HuH-7 (cell line): ENCODE data around the gene GGTLC1.
"Not testable (repeated sequence)": the region's sequence is repeated elsewhere in the genome, so short reads cannot be mapped to it uniquely, and the experiment has no call there.

ENCODE experiments used
- DNase-seq: peaks from one replicate; pipeline ENCODE4 v3.0.0; 2011; ENCODE audit warnings: low spot score

Gene GGTLC1

GRCh38 chr20:23994001-23994633 lies 5.5 kb upstream of the GGTLC1 start:
- not testable (repeated sequence) for DNase-seq

DNA sequence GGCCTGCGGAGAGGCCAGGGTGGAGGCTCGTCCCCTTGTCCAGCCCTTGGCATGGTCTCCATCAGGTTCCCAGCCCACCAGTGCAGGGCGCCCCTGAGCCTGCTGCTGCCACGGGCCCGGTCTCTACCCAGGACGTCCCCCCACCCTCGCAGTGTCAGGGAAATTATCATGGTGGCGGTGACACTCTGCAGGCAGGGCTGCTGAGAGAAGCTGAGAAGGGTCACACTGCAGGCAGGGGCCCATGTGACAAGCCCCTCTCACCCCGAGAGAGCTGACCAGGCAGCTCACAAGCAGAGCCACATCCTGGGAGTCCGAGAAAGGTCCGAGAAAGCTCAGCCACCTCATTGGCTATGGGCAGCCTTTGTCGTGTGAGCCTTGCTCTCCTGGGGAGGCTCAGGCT lies 4.9 kb upstream of the GGTLC1 start:
- DNase-seq, result not testable (repeated sequence)

DNA sequence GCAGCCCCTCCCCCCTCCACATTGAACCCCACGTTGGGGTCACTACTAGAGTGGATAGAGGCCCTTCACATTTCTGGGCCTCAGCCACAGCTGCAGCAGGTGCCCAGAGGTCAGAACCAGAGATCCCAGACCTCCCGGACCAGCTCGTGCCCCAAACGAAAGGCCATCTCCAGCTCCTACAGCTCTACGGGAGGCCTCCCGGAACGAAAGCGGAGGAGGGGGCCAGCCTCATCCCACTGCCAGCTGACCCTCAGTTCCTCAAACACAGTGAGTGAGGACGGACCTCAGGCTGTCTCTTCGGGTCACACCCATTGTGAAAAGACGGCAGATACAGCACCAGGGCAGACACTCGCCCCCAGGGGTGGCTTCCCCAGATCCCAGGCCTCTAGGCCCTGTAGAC lies 1.7 kb upstream of the GGTLC1 start:
- DNase-seq, result not testable (repeated sequence)

DNA sequence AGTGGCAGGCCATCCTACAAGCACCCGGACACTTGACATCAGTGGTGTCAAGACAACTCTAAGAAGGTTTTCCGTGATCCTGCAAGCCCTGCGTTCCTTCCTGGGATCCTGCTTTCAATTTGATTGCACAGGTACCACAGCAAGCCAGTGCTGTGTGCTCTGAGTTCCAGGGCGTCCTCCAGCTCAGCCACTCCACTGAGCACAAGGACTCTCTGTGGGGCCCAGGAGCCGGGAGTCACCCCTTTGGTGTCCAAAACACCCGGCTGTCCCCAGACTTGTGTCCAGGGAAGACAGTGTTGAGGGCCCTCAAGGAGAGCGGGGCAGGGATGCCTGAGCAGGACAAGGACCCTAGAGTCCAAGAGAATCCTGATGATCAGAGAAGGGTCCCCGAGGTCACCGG lies 387 bp upstream of the GGTLC1 start:
- DNase-seq, result not testable (repeated sequence)

GRCh38 chr20:23986716-23987115 lies 1.9 kb downstream of the GGTLC1 start:
- not testable (repeated sequence) for DNase-seq

GRCh38 chr20:23986310-23986709 lies 2.3 kb downstream of the GGTLC1 start:
- not testable (repeated sequence) for DNase-seq

- not testable (repeated sequence) for DNase-seq
Measured at GRCh38 chr20:23985790-23986225, 2.8 kb downstream of the GGTLC1 start.

DNA sequence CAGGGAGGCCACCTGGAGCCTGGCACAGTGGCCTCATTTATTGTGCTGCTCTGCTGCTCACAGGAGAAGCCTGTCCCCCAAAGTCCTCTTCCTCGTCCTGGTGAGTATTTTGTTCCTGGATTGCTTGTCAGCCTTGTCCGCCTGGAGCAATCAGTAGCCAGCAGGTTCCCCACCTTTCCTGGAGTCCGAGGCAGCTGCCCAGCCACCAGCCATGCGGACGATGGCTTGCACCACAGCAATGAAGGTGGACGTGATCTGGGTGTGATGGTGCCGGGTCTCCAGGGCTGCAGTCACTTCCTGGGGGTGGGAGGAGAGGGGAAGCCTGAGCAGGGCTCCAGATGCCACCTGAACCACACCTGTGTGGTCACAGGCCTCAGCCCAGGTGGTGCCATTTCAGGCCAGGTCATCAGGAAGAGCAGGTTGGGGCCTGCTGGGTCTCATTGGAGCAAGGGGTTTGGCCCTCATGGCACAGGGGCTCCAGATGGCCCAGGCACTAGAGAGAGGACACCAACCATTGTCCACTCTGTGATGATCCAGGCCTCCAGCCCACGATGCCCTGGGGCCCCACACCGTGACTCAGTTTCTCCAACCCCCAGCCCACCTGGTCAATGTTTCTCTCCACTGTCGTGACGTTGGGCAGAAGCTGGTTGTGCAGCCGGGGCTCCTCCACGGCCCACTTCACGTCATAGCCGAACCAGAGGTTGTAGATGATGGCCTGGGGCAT lies 3.4 kb downstream of the GGTLC1 start:
- DNase-seq, result not testable (repeated sequence)

GRCh38 chr20:23984476-23985023 lies 4.0 kb downstream of the GGTLC1 start:
- DNase-seq, result not testable (repeated sequence)

GRCh38 chr20:23982112-23983018 lies 6.2 kb downstream of the GGTLC1 start:
- not testable (repeated sequence) for DNase-seq

DNA sequence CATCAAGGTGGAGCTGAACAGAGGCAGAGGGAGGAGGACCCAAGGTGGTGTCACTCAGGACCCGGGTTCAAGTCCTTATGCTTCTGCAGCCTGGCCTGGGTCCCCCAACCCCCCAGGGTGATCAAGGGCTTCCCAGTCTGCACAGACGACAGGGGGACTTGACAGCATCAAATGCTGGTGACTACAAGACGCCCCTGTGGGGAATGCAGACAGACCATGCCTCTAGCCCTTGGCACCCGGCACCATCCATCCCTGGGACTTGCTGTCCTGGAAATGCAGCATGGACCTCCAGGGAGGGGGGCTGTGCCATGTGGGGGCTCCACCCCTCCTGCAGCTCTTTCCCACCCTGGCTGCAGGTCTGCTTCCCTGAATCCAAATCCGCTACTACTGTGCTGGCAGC lies 7.1 kb downstream of the GGTLC1 start:
- not testable (repeated sequence) for DNase-seq

DNA sequence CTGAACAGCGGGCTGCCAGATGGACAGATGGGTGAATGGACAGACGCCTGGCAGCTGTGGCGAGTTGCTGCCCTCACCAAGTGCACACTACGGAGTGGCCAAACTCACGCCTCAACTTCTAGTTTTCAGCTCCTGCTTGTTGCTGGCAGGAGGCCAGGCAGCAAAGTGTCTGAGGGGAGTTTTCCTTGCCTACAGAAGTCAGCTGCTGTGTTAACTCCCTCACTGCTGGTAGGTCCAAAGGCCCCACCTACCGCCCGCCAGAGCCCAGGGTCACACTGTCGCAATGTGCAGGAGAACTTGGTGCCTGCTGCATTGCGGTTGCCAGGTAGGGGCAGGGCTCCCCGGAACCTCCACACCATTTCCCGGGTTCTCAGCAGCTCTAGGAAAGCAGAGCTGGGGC lies 7.6 kb downstream of the GGTLC1 start:
- DNase-seq, result not testable (repeated sequence)

DNA sequence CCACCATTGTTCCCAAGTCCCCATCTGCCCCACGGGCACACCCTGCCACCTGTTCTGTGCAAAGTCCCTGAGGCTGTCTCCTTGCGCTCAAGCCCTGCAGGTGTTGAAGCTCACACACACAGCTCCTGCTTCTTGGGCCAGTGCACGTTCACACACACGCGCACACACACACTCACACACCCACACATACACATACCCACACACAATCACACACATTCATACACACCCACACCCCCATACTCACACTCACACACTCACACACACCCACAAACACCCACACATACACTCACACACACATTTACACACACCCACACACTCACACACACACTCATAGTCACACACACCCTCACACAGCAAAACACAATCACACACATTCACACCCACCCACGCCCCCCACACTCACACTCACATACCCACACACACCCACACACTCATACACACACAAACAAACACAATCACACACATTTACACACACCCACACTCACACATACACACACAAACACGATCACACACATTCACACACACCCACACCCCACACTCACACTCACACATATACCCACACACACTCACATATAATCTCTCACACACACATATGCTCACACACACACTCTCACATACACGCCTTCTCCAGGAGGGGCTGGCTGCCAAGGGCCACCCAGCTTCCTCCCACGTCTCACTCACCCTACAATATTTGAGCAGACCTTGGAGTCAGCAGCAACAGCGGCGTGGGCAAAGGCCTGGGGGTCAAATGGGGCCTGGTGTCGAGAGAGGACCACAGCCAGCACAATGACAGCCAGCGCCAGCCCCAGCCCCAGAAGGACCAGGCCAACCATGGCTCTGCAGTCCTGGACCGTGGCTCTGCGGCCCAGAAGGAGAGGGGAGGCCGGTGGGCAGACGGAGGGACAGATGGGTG lies 8.4 kb downstream of the GGTLC1 start:
- DNase-seq, result not testable (repeated sequence)

- DNase-seq, result not testable (repeated sequence)
Measured at GRCh38 chr20:23979380-23979779, 9.2 kb downstream of the GGTLC1 start.

DNA sequence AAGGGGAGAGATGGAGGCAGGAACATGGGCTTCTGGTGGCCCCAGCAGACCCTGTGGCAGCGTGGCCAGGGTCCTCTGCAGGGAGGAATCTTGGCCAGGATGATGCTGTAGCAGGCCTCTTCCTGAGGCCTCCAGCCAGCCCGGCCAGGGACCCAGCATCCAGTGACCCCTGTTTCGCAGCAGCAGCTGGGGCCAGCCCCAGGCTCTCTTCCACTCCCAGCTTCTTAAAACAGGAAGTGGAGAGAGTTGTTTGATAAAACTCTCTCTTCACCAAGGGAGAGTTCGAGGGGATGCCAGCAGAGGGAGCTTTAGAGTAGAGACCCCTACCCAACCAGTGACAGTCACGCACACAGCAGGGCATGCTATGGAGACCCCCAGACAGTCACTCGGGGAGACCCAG lies 10.1 kb downstream of the GGTLC1 start:
- DNase-seq, result not testable (repeated sequence)

- no peak for DNase-seq
Measured at GRCh38 chr20:23974966-23975365, 13.6 kb downstream of the GGTLC1 start.

GRCh38 chr20:23971310-23971709 lies 17.3 kb downstream of the GGTLC1 start:
- no peak for DNase-seq

GRCh38 chr20:23970049-23970448 lies 18.5 kb downstream of the GGTLC1 start:
- DNase-seq, result no peak

DNA sequence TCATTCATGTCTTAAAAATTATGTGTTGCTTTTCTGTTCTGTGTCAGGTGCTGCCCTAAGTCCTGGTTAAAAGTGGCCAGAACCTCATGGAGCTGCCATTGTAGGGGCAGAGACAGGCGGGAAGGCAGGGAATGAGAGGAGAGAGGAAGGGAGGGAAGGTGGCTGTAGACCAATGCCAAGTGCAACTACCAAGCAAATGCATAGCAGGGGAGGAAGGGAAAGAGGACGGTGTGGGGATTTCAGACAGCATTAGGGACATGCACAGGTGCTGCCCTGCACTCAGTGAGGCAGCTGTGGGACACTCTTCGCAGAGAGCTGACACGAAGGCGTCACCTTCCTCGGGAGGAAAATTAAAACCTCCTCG lies 21.0 kb downstream of the GGTLC1 start:
- no peak for DNase-seq

GRCh38 chr20:23966927-23967615 lies 21.5 kb downstream of the GGTLC1 start:
- DNase-seq, result no peak

GRCh38 chr20:23966298-23966697 lies 22.3 kb downstream of the GGTLC1 start:
- no peak for DNase-seq
